Epithelial cell of proximal tubule (primary cell): Measurements from ENCODE around the gene TBCCD1. TPM values are rescaled to one million over a fixed set of nuclear protein-coding genes. Genes with fewer than 3 reads are reported as not detected.
"Not testable (repeated sequence)": the region's sequence is repeated elsewhere in the genome, so short reads cannot be mapped to it uniquely, and the experiment has no call there.

Source experiments
- DNase-seq: peaks from one replicate; pipeline ENCODE4 v3.0.0-alpha.2; 2011; ENCODE audit warnings: low read depth
- H3K4me3 ChIP-seq: 2 replicates; pipeline ENCODE4 v1.5.1; 2011; ENCODE audit warnings: low read depth, mild to moderate bottlenecking, low read length
- total RNA-seq: library from RNA; depleted of rRNA; stranded (reverse); fragments of >200 nt; gene quantifications from 2 replicates; pipeline ENCODE4 v1.2.3, GENCODE V29; 2015
- TF ChIP-seq, protein P1 (sequence below): conservative IDR thresholded peaks from 2 replicates; pipeline ENCODE4 v1.5.1; 2012; ENCODE audit warnings: low read depth, mild to moderate bottlenecking, low read length

The TBCCD1 gene
- total RNA-seq, 1 donor from 2014 or later: 10.8 TPM

DNA sequence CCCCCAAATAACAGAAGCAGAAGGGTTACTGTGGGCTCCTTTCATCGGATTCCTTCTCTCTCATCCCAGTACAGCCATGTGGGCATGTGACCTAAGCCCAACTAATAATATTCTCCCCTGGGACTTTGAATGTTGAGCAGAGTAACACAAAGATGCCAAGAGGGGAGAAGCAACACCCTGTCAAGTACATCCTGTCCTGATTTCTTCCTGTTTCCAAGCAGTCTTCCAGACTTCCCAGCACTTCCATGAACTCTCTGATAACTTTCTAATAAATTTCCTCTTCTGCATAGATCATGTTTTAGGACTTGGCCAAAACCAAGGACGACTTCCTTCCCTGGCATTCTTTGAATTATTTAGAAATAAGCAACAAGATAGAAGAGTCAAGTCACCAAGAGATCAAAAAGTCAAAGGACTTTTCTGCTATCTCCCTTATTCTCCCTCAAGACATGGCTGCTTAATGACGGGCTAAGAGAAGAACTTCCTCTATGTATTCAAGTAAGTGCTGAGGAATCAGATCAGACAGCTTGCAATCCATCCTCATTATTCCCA is 60.9 kb downstream of the TBCCD1 start:
- DNase-seq: no peak
- H3K4me3 ChIP-seq: no peak overlapping the region
- TF ChIP-seq, protein P1, sequence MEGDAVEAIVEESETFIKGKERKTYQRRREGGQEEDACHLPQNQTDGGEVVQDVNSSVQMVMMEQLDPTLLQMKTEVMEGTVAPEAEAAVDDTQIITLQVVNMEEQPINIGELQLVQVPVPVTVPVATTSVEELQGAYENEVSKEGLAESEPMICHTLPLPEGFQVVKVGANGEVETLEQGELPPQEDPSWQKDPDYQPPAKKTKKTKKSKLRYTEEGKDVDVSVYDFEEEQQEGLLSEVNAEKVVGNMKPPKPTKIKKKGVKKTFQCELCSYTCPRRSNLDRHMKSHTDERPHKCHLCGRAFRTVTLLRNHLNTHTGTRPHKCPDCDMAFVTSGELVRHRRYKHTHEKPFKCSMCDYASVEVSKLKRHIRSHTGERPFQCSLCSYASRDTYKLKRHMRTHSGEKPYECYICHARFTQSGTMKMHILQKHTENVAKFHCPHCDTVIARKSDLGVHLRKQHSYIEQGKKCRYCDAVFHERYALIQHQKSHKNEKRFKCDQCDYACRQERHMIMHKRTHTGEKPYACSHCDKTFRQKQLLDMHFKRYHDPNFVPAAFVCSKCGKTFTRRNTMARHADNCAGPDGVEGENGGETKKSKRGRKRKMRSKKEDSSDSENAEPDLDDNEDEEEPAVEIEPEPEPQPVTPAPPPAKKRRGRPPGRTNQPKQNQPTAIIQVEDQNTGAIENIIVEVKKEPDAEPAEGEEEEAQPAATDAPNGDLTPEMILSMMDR: no peak

DNA sequence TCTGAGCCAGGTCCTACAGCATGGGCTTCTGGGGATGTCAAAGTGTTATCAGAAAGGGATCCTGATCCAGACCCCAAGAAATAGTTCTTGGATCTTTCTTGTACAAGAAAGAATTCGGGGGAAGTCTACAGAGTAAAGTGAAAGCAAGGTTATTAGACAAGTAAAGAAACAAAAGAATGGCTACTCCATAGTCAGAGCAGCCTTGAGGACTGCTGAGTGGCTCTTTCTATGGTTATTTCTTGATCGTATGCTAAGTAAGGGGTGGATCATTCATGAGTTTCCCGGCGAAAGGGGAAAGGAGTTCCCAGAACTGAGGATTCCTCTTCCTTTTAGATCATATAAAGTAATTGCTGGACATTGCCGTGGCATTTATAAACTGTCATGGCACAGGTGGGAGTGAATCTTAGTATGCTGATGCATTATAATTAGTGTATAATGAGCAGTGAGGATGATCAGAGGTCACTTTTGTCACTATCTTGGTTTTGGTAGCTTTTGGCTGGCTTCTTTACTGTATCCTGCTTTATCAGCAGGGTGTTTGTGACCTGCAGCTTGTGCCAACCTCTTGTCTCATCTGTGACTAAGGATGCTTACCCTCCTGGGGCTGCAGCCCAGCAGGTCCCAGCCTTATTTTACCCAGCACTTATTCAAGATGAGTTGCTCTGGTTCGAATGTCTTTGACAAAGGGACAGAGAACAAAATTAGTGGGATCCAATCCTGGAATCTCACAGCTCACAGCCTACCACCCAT is 64.0 kb downstream of the TBCCD1 start:
- no peak for DNase-seq
- H3K4me3 ChIP-seq: no peak overlapping the region
- TF ChIP-seq, protein P1: no peak

DNA sequence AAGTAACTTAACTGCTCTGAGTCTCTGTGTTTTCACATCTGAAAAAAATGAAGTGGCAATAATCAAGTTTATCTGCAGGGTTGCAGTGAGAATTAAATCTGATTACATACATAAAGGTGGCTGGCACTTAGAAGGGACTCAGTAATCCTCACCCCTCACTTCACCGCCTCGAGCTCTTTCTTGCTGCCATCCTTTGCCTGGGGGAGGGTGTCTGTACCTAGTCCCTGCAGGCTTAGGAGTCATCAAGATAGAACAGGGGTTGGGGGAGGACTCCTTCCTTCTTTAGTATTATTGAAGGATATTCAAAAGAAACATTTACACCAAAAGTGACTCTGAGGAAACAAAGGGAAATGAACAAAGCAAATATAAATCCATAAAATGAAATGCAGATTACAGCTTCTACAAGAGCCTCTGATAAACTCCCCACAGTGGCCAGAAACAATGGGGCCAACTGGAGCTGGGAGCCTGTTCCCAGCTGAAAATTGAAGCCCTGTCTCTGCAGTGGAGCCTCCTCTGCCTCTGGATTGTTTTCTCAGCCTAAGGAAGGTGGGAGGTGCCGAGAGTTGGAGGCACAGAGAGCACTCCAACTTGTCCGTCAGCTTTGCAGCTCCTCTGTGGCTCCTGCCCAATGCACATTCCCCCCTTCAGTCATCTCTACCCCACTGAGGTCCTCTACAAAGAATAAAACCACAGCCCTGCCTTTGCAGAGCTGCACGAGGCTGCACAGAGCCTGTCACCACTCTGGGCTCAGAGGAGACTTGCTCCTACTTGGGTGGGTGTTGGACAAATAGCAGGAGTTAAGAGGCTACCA is 64.8 kb downstream of the TBCCD1 start:
- TF ChIP-seq, protein P1: no peak
- no peak for DNase-seq
- H3K4me3 ChIP-seq: no peak overlapping the region

DNA sequence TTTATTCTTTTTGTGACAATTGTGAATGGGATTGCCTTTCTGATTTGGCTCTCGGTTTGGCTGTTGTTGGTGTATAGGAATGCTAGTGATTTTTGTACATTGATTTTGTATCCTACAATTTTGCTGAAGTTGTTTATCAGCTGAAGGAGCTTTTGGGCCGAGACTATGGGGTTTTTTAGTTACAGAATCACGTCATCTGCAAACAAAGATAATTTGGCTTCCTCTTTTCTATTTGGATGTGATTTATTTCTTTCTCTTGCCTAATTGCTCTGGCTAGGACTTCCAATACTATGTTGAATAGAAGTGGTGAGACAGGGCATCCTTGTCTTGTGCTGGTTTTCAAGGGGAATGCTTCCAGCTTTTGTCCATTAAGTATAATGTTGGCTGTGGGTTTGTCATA is 67.2 kb downstream of the TBCCD1 start:
- not testable (repeated sequence) for DNase-seq, H3K4me3 ChIP-seq

DNA sequence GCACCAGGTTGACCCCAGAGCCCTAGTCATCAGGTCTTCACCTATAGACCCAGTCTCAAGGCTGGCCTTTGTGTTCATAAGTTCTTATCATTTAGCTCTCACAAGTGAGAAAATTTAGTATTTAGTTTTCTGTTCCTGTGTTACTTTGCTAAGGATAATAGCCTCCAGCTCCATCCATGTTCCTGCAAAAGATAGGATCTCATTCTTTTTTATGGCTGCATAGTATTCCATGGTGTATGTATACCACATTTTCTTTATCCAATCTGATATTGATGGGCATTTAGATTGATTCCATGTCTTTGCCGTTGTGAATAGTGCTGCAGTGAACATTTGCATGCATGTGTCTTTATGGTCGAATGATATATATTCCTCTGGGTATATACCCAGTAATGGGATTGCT is 69.1 kb downstream of the TBCCD1 start:
- H3K4me3 ChIP-seq, DNase-seq: not testable (repeated sequence)

DNA sequence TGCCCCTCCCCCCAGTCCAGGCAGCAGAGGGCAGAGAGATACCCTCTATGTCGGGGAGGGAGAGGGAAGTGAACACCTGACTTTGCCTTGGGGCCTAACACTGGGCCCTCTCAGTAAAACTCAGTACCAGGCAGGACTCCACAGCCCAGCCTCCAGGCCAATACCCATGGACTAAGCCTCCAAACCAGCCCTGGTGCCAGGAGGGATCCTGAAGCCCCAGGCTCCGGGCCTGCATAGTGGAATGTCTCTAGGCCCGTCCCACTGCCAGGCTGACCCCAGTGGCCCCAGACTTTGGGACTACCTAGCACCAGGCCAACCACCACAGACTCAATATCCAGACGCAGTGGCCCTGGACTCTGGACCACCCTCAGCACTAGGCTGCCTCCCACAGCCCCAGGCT is 69.5 kb downstream of the TBCCD1 start:
- DNase-seq: no peak
- TF ChIP-seq, protein P1: no peak
- H3K4me3 ChIP-seq: no peak overlapping the region

DNA sequence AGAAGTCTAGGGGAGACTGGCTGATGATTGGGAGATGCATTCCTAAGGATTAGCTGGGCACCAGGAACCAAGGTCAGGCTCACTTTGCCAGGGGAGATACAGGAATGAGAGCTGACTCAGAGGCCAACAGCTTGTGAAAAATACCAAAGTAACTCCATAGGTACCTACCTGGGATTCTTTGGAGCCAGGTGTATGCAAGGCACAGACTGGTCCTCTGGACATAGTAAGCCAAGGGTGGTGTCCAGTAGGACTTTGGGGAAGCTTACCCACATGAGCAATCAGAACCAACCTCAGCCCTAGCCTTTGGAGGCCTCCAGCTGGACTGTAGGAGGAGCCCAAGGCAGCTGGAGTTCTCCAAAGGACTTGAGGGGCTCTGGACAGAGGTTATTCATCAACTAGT is 70.5 kb downstream of the TBCCD1 start:
- DNase-seq: no peak
- TF ChIP-seq, protein P1: no peak
- H3K4me3 ChIP-seq: no peak overlapping the region

Other genes starting within 250 kb of the TBCCD1 start
- 0.14 and 1.0 TPM in 2 replicates for gene DGKG, start 205.1 kb downstream of the TBCCD1 start, total RNA-seq
- 0.43 TPM in 1 of 2 replicates, not detected in the other for gene CRYGS, start 23.0 kb downstream of the TBCCD1 start, total RNA-seq
- 76.7 and 96.3 TPM in 2 replicates for gene DNAJB11, start 3.4 kb upstream of the TBCCD1 start, total RNA-seq
- gene AHSG, start 45.7 kb upstream of the TBCCD1 start, total RNA-seq: not detected in 2 replicates
- gene FETUB, start 73.1 kb upstream of the TBCCD1 start, total RNA-seq: 0.36 TPM in 1 of 2 replicates, not detected in the other
- not detected in 2 replicates for gene HRG, start 98.7 kb upstream of the TBCCD1 start, total RNA-seq
- not detected in 2 replicates for gene KNG1, start 150.0 kb upstream of the TBCCD1 start, total RNA-seq
- 192 and 366 TPM in 2 replicates for gene EIF4A2, start 216.2 kb upstream of the TBCCD1 start, total RNA-seq
- 76.1 and 97.8 TPM in 2 replicates for gene RFC4, start 239.1 kb upstream of the TBCCD1 start, total RNA-seq